IMR-90 (cell line): ENCODE results near the gene CCDC185. TPM values are rescaled to one million over a fixed set of nuclear protein-coding genes. Genes with fewer than 3 reads are reported as not detected.

ENCODE experiments used
- ATAC-seq: fragments of 200-7000 bp; cut with Tn5 transposase; 2 replicates; pipeline ENCODE4 v1.9.1; 2020; ENCODE audit warnings: low read depth, mild to moderate bottlenecking, moderate library complexity
- BruUV-seq: library from RNA; stranded (reverse); fragments of 400-500 nt; replicated peaks from 2 replicates; lab custom pipeline; 2021; lab: Mats Ljungman, UMichigan
- CTCF ChIA-PET: fragments of 300-600 bp; formaldehyde crosslinking; extraction: SDS; loops from one replicate; lab custom pipeline; 2021; ENCODE audit warnings: antibody characterized with exemption; lab: Yijun Ruan, JAX
- POLR2A ChIA-PET: fragments of 300-600 bp; sonication (Branson Sonifier 250); formaldehyde crosslinking; loops from one replicate; lab custom pipeline; 2022; ENCODE audit warnings: antibody characterized with exemption; ENCODE audit not compliant: unreplicated experiment; lab: Charles Lee
- DNase-seq: peaks from one replicate; pipeline ENCODE4 v3.0.0; 2013
- H2AFZ ChIP-seq: replicated peaks from 2 replicates; pipeline ENCODE3; 2013; ENCODE audit warnings: low read length, mild to moderate bottlenecking; ENCODE audit not compliant: poor library complexity
- H2AK5ac ChIP-seq: 2 replicates; pipeline ENCODE4 v1.6.1; 2013; ENCODE audit warnings: low read depth, low read length, inconsistent platforms
- H2AK9ac ChIP-seq: replicated peaks from 2 replicates; pipeline ENCODE3; 2013; ENCODE audit warnings: mild to moderate bottlenecking, low read depth, low read length, moderate library complexity; ENCODE audit not compliant: poor library complexity
- H2BK120ac ChIP-seq: 2 replicates; pipeline ENCODE4 v1.6.1; 2013; ENCODE audit warnings: low read depth, low read length, inconsistent platforms
- H2BK15ac ChIP-seq: 3 replicates; pipeline ENCODE4 v1.6.1; 2013; ENCODE audit warnings: low read depth, low read length, inconsistent platforms
- H2BK20ac ChIP-seq: 2 replicates; pipeline ENCODE4 v1.6.1; 2013; ENCODE audit warnings: low read depth, mild to moderate bottlenecking, inconsistent platforms, low read length, moderate library complexity
- H2BK5ac ChIP-seq: 2 replicates; pipeline ENCODE4 v1.6.1; 2013; ENCODE audit warnings: mild to moderate bottlenecking, low read depth, low read length, inconsistent platforms; ENCODE audit not compliant: poor library complexity, severe bottlenecking
- H3K14ac ChIP-seq: replicated peaks from 2 replicates; pipeline ENCODE4 v1.6.1; 2013; ENCODE audit warnings: low read depth, low read length, inconsistent platforms
- H3K18ac ChIP-seq: 2 replicates; pipeline ENCODE4 v1.6.1; 2013; ENCODE audit warnings: low read depth, low read length, control low read depth
- H3K23ac ChIP-seq: 2 replicates; pipeline ENCODE4 v1.6.1; 2013; ENCODE audit warnings: low read depth, low read length, inconsistent platforms
- H3K27ac ChIP-seq: 2 replicates; pipeline ENCODE4 v1.5.1; 2013; ENCODE audit warnings: mild to moderate bottlenecking, control low read depth, low read length; ENCODE audit not compliant: insufficient read depth
- H3K27me3 ChIP-seq: 2 replicates; pipeline ENCODE4 v1.6.1; 2013; ENCODE audit warnings: low read length; ENCODE audit not compliant: control insufficient read depth, insufficient read depth
- H3K36me3 ChIP-seq: 2 replicates; pipeline ENCODE4 v1.6.1; 2013; ENCODE audit warnings: low read length, mixed read lengths; ENCODE audit not compliant: control insufficient read depth, insufficient read depth
- H3K4ac ChIP-seq: 2 replicates; pipeline ENCODE4 v1.6.1; 2013; ENCODE audit warnings: low read depth, low read length, inconsistent platforms
- H3K4me1 ChIP-seq: 2 replicates; pipeline ENCODE4 v1.6.1; 2013; ENCODE audit warnings: low read length, mixed read lengths; ENCODE audit not compliant: control insufficient read depth, insufficient read depth
- H3K4me2 ChIP-seq: 2 replicates; pipeline ENCODE4 v1.6.1; 2013; ENCODE audit warnings: low read depth, mild to moderate bottlenecking, control low read depth, low read length, moderate library complexity
- H3K4me3 ChIP-seq: 2 replicates; pipeline ENCODE4 v1.5.1; 2013; ENCODE audit warnings: low read depth, mild to moderate bottlenecking, control low read depth, low read length, moderate library complexity; ENCODE audit not compliant: insufficient read depth
- H3K56ac ChIP-seq: 2 replicates; pipeline ENCODE4 v1.6.1; 2013; ENCODE audit warnings: low read length, inconsistent platforms; ENCODE audit not compliant: insufficient read depth; ENCODE audit errors: extremely low read depth
- H3K79me1 ChIP-seq, 2 experiments: 2 replicates each; pipeline ENCODE4 v1.6.1; 2013; ENCODE audit warnings: low read length in 2 of 2, inconsistent platforms in 1 of 2, low read depth in 1 of 2
- H3K9ac ChIP-seq: 2 replicates; pipeline ENCODE4 v1.6.1; 2013; ENCODE audit warnings: low read depth, low read length, control low read depth
- H3K9me1 ChIP-seq: 2 replicates; pipeline ENCODE4 v1.6.1; 2013; ENCODE audit warnings: low read length, inconsistent platforms; ENCODE audit not compliant: insufficient read depth
- H3K9me3 ChIP-seq: 2 replicates; pipeline ENCODE4 v1.6.1; 2013; ENCODE audit warnings: low read length; ENCODE audit not compliant: control insufficient read depth, insufficient read depth
- H4K20me1 ChIP-seq: 2 replicates; pipeline ENCODE4 v1.6.1; 2013; ENCODE audit warnings: low read length, inconsistent platforms; ENCODE audit not compliant: insufficient read depth
- H4K5ac ChIP-seq: 2 replicates; pipeline ENCODE4 v1.6.1; 2013; ENCODE audit warnings: mild to moderate bottlenecking, low read depth, low read length, control low read depth
- H4K8ac ChIP-seq, 2 experiments: 2 replicates each; pipeline ENCODE4 v1.6.1; 2013; ENCODE audit warnings: low read depth in 2 of 2, low read length in 2 of 2, control low read depth in 1 of 2, inconsistent platforms in 1 of 2
- H4K91ac ChIP-seq: 2 replicates; pipeline ENCODE4 v1.6.1; 2013; ENCODE audit warnings: low read depth, low read length, inconsistent platforms; ENCODE audit not compliant: insufficient read depth
- CEBPB ChIP-seq: IDR thresholded peaks from 2 replicates; pipeline ENCODE4 v1.6.1; 2012; ENCODE audit warnings: low read depth, low read length, improper control_type of control experiment
- FOS ChIP-seq: fragments of 150-350 bp; IDR thresholded peaks from 2 replicates; pipeline ENCODE4 v1.6.1; 2016; ENCODE audit warnings: low read depth, low read length
- RAD21 ChIP-seq: IDR thresholded peaks from 2 replicates; pipeline ENCODE4 v1.6.1; 2012; ENCODE audit warnings: low read length, improper control_type of control experiment
- WGBS, 2 experiments: methylation state at CpG; one replicate each; pipeline versions ENCODE4 v1.1.5 to v1.1.7; 2013; ENCODE audit warnings: missing lambda C conversion rate in 2 of 2; ENCODE audit not compliant: insufficient read length in 1 of 2; ENCODE audit errors: extremely low coverage in 2 of 2; 5-methylcytosine and 5-hydroxymethylcytosine counted together
- dilution Hi-C: fragments of 300-500 bp; cut with HindIII; formaldehyde crosslinking; loops from one replicate; pipeline ENCODE4 v1.14.3; 2018; ENCODE audit warnings: low sequenced_read_pairs; ENCODE audit not compliant: unreplicated experiment
- in situ Hi-C: fragments of 300-500 bp; cut with MboI; formaldehyde crosslinking; loops from 3 replicates; pipeline ENCODE4 v1.14.3; 2019; ENCODE audit warnings: low sequenced_read_pairs, inconsistent platforms, mixed read lengths
- intact Hi-C: fragments of 100-400 bp; cut with micrococcal nuclease; formaldehyde crosslinking; loops from 2 replicates; pipeline ENCODE4 v1.10.0; 2022
- polyA plus RNA-seq, 3 experiments: library from polyadenylated mRNA; depleted of rRNA; stranded (reverse); fragments of >200 nt; gene quantifications; 2 replicates each; pipeline ENCODE4 v1.2.3, GENCODE V29; 2012; ENCODE audit warnings: low replicate concordance in 1 of 3
- total RNA-seq: library from RNA; depleted of rRNA; stranded (reverse); fragments of >200 nt; gene quantifications from 2 replicates; pipeline ENCODE4 v1.2.3, GENCODE V29; 2012

CCDC185 gene
- total and polyA plus RNA-seq, 2 of the 4 experiments (the other 2 are of a cell fraction): not detected

GRCh38 chr1:223411309-223411708 is 18.1 kb downstream of the CCDC185 start:
- ChIA-PET CTCF (no interaction called here), POLR2A (no interaction called here)
- Histone ChIP-seq H2BK20ac (peak overlapping the region; percentile 94), H3K4me2 (peak overlapping the region; percentile 81), H3K4me1 (peaks cover 12% of the 10 kb centered on the region), H4K20me1 (no peaks in the 10 kb centered on the region), H3K56ac (no peak overlapping the region), H3K9me3 (no peaks in the 10 kb centered on the region), H3K27ac (peak overlapping the region; percentile 72; the same call in 1 of the 2 replicates), H2BK120ac (peak overlapping the region; percentile 86), H3K9me1 (peaks cover 4% of the 10 kb centered on the region; the same call in 1 of the 2 replicates), H3K27me3 (no peaks in the 10 kb centered on the region), H2BK5ac (no peak overlapping the region), H4K91ac (peak overlapping the region; percentile 50; the same call in 1 of the 2 replicates), H3K4ac (peak overlapping the region; percentile 69), H3K9ac (no peak overlapping the region), H3K36me3 (no peaks in the 10 kb centered on the region), H2AK5ac (no peak overlapping the region; the same call in 1 of the 2 replicates), H4K5ac (no peak overlapping the region), H2BK15ac (peak overlapping the region; percentile 54; the same call in 1 of the 3 replicates), H2AK9ac (no peak overlapping the region), H3K14ac (0 out of 2 replicates have a peak overlapping the region, but pooled peaks have one; percentile 14), H3K79me1 (no peaks in the 10 kb centered on the region), H3K4me3 (no peak overlapping the region), H3K18ac (peak overlapping the region; percentile 80), H2AFZ (peak overlapping the region; percentile 56), H3K23ac (0 out of 2 replicates have a peak overlapping the region, but pooled peaks have one; percentile 18), H4K8ac (peak overlapping the region in 1 of 2 experiments; percentile 77; a peak in 2 of 4 replicates)
- peak; percentile 89 for ATAC-seq
- DNase-seq: peak; percentile 88
- intact Hi-C loops: loop anchor here (5.0 kb wide), 1 partner anchor 179 kb away; no protein-coding TSS in a partner anchor
- TF ChIP-seq FOS: peak; percentile 35; the same call in 1 of the 2 replicates
- no peak for TF ChIP-seq CEBPB
- TF ChIP-seq RAD21: peak; percentile 3; the same call in 1 of the 2 replicates
- in situ Hi-C loops: no loop called here
- dilution Hi-C loops: no loop called here
- BruUV-seq: no TSS peak
- no CpG with 5 or more reads among the region's 2 CpGs for WGBS, 2 experiments
